ENCODE data around the gene CBX8. TPM values are rescaled to one million over a fixed set of nuclear protein-coding genes. Genes with fewer than 3 reads are reported as not detected.

CBX8 gene
- total RNA-seq, 3 donors from 2014 or later (not counting 1 experiment from before 2014, with no cell fraction given), result 4.0 to 6.4 (median 5.8) TPM

DNA sequence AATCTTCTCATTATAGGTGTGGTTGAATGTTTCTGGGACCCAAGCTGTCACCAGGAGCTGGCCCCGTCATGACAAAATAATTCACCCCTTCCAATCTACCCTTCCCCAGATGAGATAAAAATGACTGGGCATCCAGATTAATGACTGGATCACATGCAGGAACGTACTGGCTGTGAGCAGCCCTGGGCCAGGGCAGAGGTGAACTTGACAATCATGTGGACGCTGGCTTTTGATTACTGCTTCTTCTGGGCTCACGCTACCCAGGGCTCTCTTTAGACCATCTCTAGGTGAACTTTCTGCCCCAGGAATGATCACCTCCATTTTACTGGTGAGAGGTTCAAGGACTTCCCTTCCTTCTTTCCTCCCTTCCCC, 24.1 kb upstream of the CBX8 start:
- peaks cover 46 to 72% of the 10 kb centered on the region in 2 donors for H3K27me3 Mint-ChIP-seq (ENCODE audit: low read depth in 2 of 2)
- H3K4me1 Mint-ChIP-seq, result peaks cover 4 to 9% of the 10 kb centered on the region in 2 donors
- H3K4me3 Mint-ChIP-seq, result no peak overlapping the region
- H3K27ac ChIP-seq (ENCODE audit: low read length), result no peak overlapping the region
- H3K27me3 ChIP-seq (ENCODE audit: control insufficient read depth, insufficient read depth, low read length), result peaks cover 14% of the 10 kb centered on the region
- peaks cover 15% of the 10 kb centered on the region for H3K4me1 ChIP-seq (ENCODE audit: control insufficient read depth, insufficient read depth, low read length)
- WGBS (ENCODE audit: insufficient coverage), result 85% methylated on average over 4 of the region's 4 CpGs
- H3K27ac Mint-ChIP-seq, result no peak overlapping the region
- H3K9me3 Mint-ChIP-seq, result no peaks in the 10 kb centered on the region
- H3K36me3 ChIP-seq (ENCODE audit: control insufficient read depth, insufficient read depth, low read length), result no peaks in the 10 kb centered on the region
- TF ChIP-seq, protein P1, sequence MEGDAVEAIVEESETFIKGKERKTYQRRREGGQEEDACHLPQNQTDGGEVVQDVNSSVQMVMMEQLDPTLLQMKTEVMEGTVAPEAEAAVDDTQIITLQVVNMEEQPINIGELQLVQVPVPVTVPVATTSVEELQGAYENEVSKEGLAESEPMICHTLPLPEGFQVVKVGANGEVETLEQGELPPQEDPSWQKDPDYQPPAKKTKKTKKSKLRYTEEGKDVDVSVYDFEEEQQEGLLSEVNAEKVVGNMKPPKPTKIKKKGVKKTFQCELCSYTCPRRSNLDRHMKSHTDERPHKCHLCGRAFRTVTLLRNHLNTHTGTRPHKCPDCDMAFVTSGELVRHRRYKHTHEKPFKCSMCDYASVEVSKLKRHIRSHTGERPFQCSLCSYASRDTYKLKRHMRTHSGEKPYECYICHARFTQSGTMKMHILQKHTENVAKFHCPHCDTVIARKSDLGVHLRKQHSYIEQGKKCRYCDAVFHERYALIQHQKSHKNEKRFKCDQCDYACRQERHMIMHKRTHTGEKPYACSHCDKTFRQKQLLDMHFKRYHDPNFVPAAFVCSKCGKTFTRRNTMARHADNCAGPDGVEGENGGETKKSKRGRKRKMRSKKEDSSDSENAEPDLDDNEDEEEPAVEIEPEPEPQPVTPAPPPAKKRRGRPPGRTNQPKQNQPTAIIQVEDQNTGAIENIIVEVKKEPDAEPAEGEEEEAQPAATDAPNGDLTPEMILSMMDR (IDR thresholded peaks at IDR 0.05), result no peak
- H3K36me3 Mint-ChIP-seq, result no peaks in the 10 kb centered on the region
- ATAC-seq (no peak), DNase-seq (no peak)
- H3K4me3 ChIP-seq (ENCODE audit: low read length), result no peak overlapping the region
- H3K9me3 ChIP-seq (ENCODE audit: control insufficient read depth, insufficient read depth, low read length), result no peaks in the 10 kb centered on the region
- intact Hi-C loops (cut with micrococcal nuclease), result no loop called here

DNA sequence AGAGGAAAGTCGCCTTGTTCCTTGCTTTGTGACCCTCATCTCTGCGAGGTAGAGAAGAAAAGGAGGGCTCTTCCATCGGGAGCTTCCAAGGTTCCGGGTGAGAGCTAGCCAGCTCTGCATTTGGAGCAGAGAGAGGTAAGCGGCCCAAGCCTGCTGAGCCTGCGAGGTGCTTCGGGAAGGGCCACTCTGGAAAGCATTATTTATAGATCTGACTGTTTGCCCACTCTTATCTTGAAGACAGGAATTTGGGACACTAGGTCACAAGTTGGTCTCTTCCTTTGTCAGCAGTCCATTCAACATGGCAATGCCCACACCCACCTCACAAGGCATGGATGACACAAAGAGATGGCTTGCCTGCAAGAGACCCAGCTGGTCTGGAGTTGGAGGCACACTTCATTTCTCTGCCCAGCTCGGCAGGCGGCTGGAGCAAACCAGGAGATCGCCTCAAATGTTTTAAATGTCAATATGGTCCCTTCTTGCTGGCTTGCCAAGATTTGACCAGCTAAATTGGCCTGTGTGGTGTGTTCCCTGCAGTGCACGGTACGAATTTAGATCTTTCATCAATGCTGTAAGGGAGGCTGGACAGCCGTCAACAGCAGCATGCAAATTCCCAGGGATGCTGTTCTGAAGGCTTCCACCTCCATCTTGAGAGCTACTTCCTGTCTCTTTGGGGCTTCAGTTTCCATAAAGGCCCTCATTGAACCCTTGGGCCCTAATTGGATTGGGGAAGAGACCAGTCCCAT, 22.8 kb upstream of the CBX8 start:
- no peaks in the 10 kb centered on the region for H3K9me3 Mint-ChIP-seq
- WGBS (ENCODE audit: insufficient coverage), result 94% methylated on average over 13 of the region's 13 CpGs
- peaks cover 18% of the 10 kb centered on the region for H3K27me3 ChIP-seq (ENCODE audit: control insufficient read depth, insufficient read depth, low read length)
- H3K4me1 Mint-ChIP-seq, result peaks cover under 1 to 4% of the 10 kb centered on the region in 2 donors
- H3K36me3 ChIP-seq (ENCODE audit: control insufficient read depth, insufficient read depth, low read length), result no peaks in the 10 kb centered on the region
- no peak overlapping the region for H3K27ac Mint-ChIP-seq
- peaks cover 12% of the 10 kb centered on the region for H3K4me1 ChIP-seq (ENCODE audit: control insufficient read depth, insufficient read depth, low read length)
- intact Hi-C loops (cut with micrococcal nuclease), result no loop called here
- TF ChIP-seq, protein P1 (IDR thresholded peaks at IDR 0.05), result no peak
- no peak overlapping the region for H3K27ac ChIP-seq (ENCODE audit: low read length)
- H3K27me3 Mint-ChIP-seq (ENCODE audit: low read depth in 2 of 2), result peaks cover 47 to 67% of the 10 kb centered on the region in 2 donors
- no peak for ATAC-seq
- no peaks in the 10 kb centered on the region for H3K36me3 Mint-ChIP-seq
- no peaks in the 10 kb centered on the region for H3K9me3 ChIP-seq (ENCODE audit: control insufficient read depth, insufficient read depth, low read length)
- DNase-seq, result no peak
- no peak overlapping the region for H3K4me3 Mint-ChIP-seq
- no peak overlapping the region for H3K4me3 ChIP-seq (ENCODE audit: low read length)

DNA sequence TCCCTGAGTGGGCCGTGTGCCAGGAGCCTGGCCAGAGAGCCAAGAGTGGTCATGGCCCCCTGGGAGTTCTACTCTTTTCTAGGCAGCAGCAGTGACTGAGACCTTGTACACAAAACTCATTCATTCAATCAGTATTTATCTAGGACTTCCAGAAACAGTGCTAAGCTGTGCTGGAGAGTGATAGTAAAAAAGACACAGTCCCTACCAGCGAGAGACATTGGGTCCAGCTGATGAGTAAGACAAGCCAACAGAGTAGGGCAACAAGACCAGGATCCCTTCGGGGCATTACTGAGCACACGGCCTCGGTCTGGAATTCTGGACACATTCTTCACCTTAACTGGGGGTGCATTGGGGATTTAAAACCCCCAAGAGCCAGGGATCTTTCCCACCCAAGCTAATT, 22.2 kb upstream of the CBX8 start:
- peaks cover 21% of the 10 kb centered on the region for H3K27me3 ChIP-seq (ENCODE audit: control insufficient read depth, insufficient read depth, low read length)
- Mint-ChIP-seq H3K4me3 (no peak overlapping the region), H3K36me3 (no peaks in the 10 kb centered on the region), H3K27me3 (ENCODE audit: low read depth in 2 of 2) (peaks cover 48 to 66% of the 10 kb centered on the region in 2 donors), H3K27ac (no peak overlapping the region), H3K4me1 (peaks cover 0 to 6% of the 10 kb centered on the region in 2 donors), H3K9me3 (no peaks in the 10 kb centered on the region)
- DNase-seq, result no peak
- TF ChIP-seq, protein P1 (IDR thresholded peaks at IDR 0.05), result no peak
- no peaks in the 10 kb centered on the region for H3K36me3 ChIP-seq (ENCODE audit: control insufficient read depth, insufficient read depth, low read length)
- no peak overlapping the region for H3K27ac ChIP-seq (ENCODE audit: low read length)
- no peaks in the 10 kb centered on the region for H3K9me3 ChIP-seq (ENCODE audit: control insufficient read depth, insufficient read depth, low read length)
- ATAC-seq, result no peak
- 82% methylated on average over 5 of the region's 5 CpGs for WGBS (ENCODE audit: insufficient coverage)
- intact Hi-C loops (cut with micrococcal nuclease), result no loop called here
- H3K4me1 ChIP-seq (ENCODE audit: control insufficient read depth, insufficient read depth, low read length), result peaks cover 15% of the 10 kb centered on the region
- H3K4me3 ChIP-seq (ENCODE audit: low read length), result no peak overlapping the region

Data from natural killer cell (primary cell).